GM18870 (cell line): ENCODE data around the gene NUDT9.
"Not testable (repeated sequence)": the region's sequence is repeated elsewhere in the genome, so short reads cannot be mapped to it uniquely, and the experiment has no call there.

Experiments
- ATAC-seq: cut with Tn5 transposase; IDR thresholded peaks from one replicate; pipeline ENCODE4 v1.9.1; 2021; ENCODE audit warnings: moderate library complexity; ENCODE audit not compliant: unreplicated experiment

Gene NUDT9

GRCh38 chr4:87458913-87459312 lies 36.5 kb downstream of the NUDT9 start:
- ATAC-seq = no peak

- no peak for ATAC-seq
These were observed 38.9 kb downstream of the NUDT9 start for GRCh38 chr4:87461281-87461700.

GRCh38 chr4:87462102-87462501 lies 39.7 kb downstream of the NUDT9 start:
- ATAC-seq = no peak

- no peak for ATAC-seq
These were observed 43.5 kb downstream of the NUDT9 start for GRCh38 chr4:87465739-87466366.

GRCh38 chr4:87469390-87469789 lies 47.0 kb downstream of the NUDT9 start:
- ATAC-seq = no peak

- no peak for ATAC-seq
These were observed 54.6 kb downstream of the NUDT9 start for GRCh38 chr4:87476934-87477333.

GRCh38 chr4:87478732-87479250 lies 56.4 kb downstream of the NUDT9 start:
- ATAC-seq = no peak

GRCh38 chr4:87481377-87481776 lies 59.0 kb downstream of the NUDT9 start:
- ATAC-seq = no peak

GRCh38 chr4:87483247-87483646 lies 60.9 kb downstream of the NUDT9 start:
- not testable (repeated sequence) for ATAC-seq

- ATAC-seq = not testable (repeated sequence)
These were observed 66.3 kb downstream of the NUDT9 start for GRCh38 chr4:87488666-87489065.

GRCh38 chr4:87489678-87490077 lies 67.3 kb downstream of the NUDT9 start:
- no peak for ATAC-seq

- ATAC-seq = no peak
These were observed 68.4 kb downstream of the NUDT9 start for GRCh38 chr4:87490664-87491369.

GRCh38 chr4:87491436-87491835 lies 69.1 kb downstream of the NUDT9 start:
- ATAC-seq = no peak

- ATAC-seq = not testable (repeated sequence)
These were observed 69.5 kb downstream of the NUDT9 start for GRCh38 chr4:87491851-87492250.

- ATAC-seq = no peak
These were observed 70.7 kb downstream of the NUDT9 start for GRCh38 chr4:87493115-87493514.

GRCh38 chr4:87497159-87497558 lies 74.8 kb downstream of the NUDT9 start:
- no peak for ATAC-seq

GRCh38 chr4:87497578-87497977 lies 75.2 kb downstream of the NUDT9 start:
- no peak for ATAC-seq

- peak; percentile 54 for ATAC-seq
These were observed 76.1 kb downstream of the NUDT9 start for GRCh38 chr4:87498446-87498900.

GRCh38 chr4:87499403-87500091 lies 77.2 kb downstream of the NUDT9 start:
- peak; percentile 90 for ATAC-seq

- ATAC-seq = peak; percentile 39
These were observed 77.7 kb downstream of the NUDT9 start for GRCh38 chr4:87500092-87500462.

GRCh38 chr4:87502580-87503238 lies 80.3 kb downstream of the NUDT9 start:
- no peak for ATAC-seq
